GM23338 (cell line): ENCODE results near the gene NWD2. TPM values are rescaled to one million over a fixed set of nuclear protein-coding genes. Genes with fewer than 3 reads are reported as not detected.

Source experiments
- ATAC-seq: fragments of 200-7000 bp; cut with Tn5 transposase; 3 replicates; pipeline ENCODE4 v1.9.1; 2020
- DNase-seq: peaks from one replicate; pipeline ENCODE4 v3.0.0-alpha.2; 2015; ENCODE audit warnings: low spot score
- H2AFZ ChIP-seq: fragments of 200-600 bp; sonication (generic); 2 replicates; pipeline ENCODE4 v1.8.0; 2016; ENCODE audit warnings: antibody characterized with exemption, mild to moderate bottlenecking, moderate library complexity
- H3F3A ChIP-seq: fragments of 200-600 bp; sonication (generic); replicated peaks from 2 replicates; pipeline ENCODE4 v1.8.0; 2017; ENCODE audit warnings: antibody characterized with exemption, mixed run types, low read depth
- H3K27ac ChIP-seq: fragments of 200-600 bp; sonication (generic); 2 replicates; pipeline ENCODE4 v1.6.1; 2016; ENCODE audit warnings: low read depth
- H3K27me3 ChIP-seq: fragments of 200-600 bp; sonication (generic); 2 replicates; pipeline ENCODE4 v1.8.0; 2016; ENCODE audit warnings: mild to moderate bottlenecking, mixed run types, moderate library complexity; ENCODE audit not compliant: insufficient read depth
- H3K36me3 ChIP-seq: fragments of 200-600 bp; sonication (generic); 2 replicates; pipeline ENCODE4 v1.8.0; 2016; ENCODE audit warnings: mild to moderate bottlenecking; ENCODE audit not compliant: insufficient read depth
- H3K4me1 ChIP-seq: fragments of 200-600 bp; sonication (generic); 2 replicates; pipeline ENCODE4 v1.8.0; 2016; ENCODE audit warnings: mild to moderate bottlenecking, moderate library complexity; ENCODE audit not compliant: insufficient read depth
- H3K4me2 ChIP-seq: fragments of 200-600 bp; sonication (generic); 2 replicates; pipeline ENCODE4 v1.7.1; 2017; ENCODE audit warnings: mixed run types
- H3K4me3 ChIP-seq: fragments of 200-600 bp; sonication (generic); 2 replicates; pipeline ENCODE4 v1.6.1; 2016; ENCODE audit warnings: mixed run types
- H3K79me2 ChIP-seq: fragments of 200-600 bp; sonication (generic); replicated peaks from 2 replicates; pipeline ENCODE4 v1.8.0; 2017; ENCODE audit warnings: mild to moderate bottlenecking; ENCODE audit not compliant: insufficient read depth
- H3K9me2 ChIP-seq: fragments of 200-600 bp; sonication (generic); 2 replicates; pipeline ENCODE4 v1.8.0; 2017; ENCODE audit not compliant: insufficient read depth
- H4K20me1 ChIP-seq: fragments of 200-600 bp; sonication (generic); replicated peaks from 2 replicates; pipeline ENCODE4 v1.8.0; 2017; ENCODE audit warnings: mild to moderate bottlenecking; ENCODE audit not compliant: insufficient read depth
- H3K27ac Mint-ChIP-seq: 2 replicates; pipeline ENCODE4 v1.8.0; 2020; ENCODE audit warnings: inconsistent platforms, mild to moderate bottlenecking, moderate library complexity, mixed read lengths
- H3K27me3 Mint-ChIP-seq: 3 replicates; pipeline ENCODE4 v1.8.0; 2022; ENCODE audit warnings: low read depth, mild to moderate bottlenecking, moderate library complexity, mixed read lengths, inconsistent platforms; ENCODE audit not compliant: insufficient read depth, poor library complexity
- H3K36me3 Mint-ChIP-seq: 3 replicates; pipeline ENCODE4 v1.8.0; 2021; ENCODE audit warnings: low read depth, mild to moderate bottlenecking, inconsistent platforms, moderate library complexity, mixed read lengths
- H3K4me1 Mint-ChIP-seq: 3 replicates; pipeline ENCODE4 v1.8.0; 2020; ENCODE audit warnings: mild to moderate bottlenecking, inconsistent platforms, mixed read lengths
- H3K4me3 Mint-ChIP-seq: 3 replicates; pipeline ENCODE4 v1.8.0; 2021; ENCODE audit warnings: moderate library complexity, mild to moderate bottlenecking, inconsistent platforms, mixed read lengths
- H3K9me3 Mint-ChIP-seq: 3 replicates; pipeline ENCODE4 v1.8.0; 2020; ENCODE audit warnings: moderate library complexity, mild to moderate bottlenecking, inconsistent platforms, mixed read lengths
- CREB1 ChIP-seq: fragments of 250-450 bp; sonication (Bioruptor Pico); IDR thresholded peaks from 2 replicates; pipeline ENCODE4 v1.5.0; 2020; ENCODE audit warnings: low read depth, mild to moderate bottlenecking, moderate library complexity
- EZH2 ChIP-seq: fragments of 200-600 bp; sonication (generic); IDR thresholded peaks from one replicate; pipeline ENCODE4 v1.8.0; 2017; ENCODE audit warnings: antibody characterized with exemption, mild to moderate bottlenecking, low read depth; ENCODE audit not compliant: unreplicated experiment
- EZH2phosphoT487 ChIP-seq: fragments of 200-600 bp; sonication (generic); IDR thresholded peaks from one replicate; pipeline ENCODE4 v1.8.1; 2018; ENCODE audit warnings: antibody characterized with exemption; ENCODE audit not compliant: unreplicated experiment
- JUNB ChIP-seq: IDR thresholded peaks from one replicate; pipeline ENCODE4 v1.6.1; 2016; ENCODE audit warnings: antibody characterized with exemption; ENCODE audit not compliant: unreplicated experiment
- NANOG ChIP-seq: IDR thresholded peaks from 2 replicates; pipeline ENCODE4 v1.6.1; 2016; ENCODE audit warnings: antibody characterized with exemption, borderline replicate concordance
- POLR2AphosphoS5 ChIP-seq: IDR thresholded peaks from 2 replicates; pipeline ENCODE4 v1.6.1; 2016; ENCODE audit warnings: antibody characterized with exemption, low read depth
- REST ChIP-seq: IDR thresholded peaks from one replicate; pipeline ENCODE4 v1.6.1; 2018; ENCODE audit warnings: antibody characterized with exemption; ENCODE audit not compliant: unreplicated experiment
- STAT1 ChIP-seq: IDR thresholded peaks from one replicate; pipeline ENCODE4 v1.6.1; 2016; ENCODE audit warnings: antibody characterized with exemption; ENCODE audit not compliant: unreplicated experiment
- ZNF114 ChIP-seq: fragments of 250-450 bp; sonication (Bioruptor Pico); IDR thresholded peaks from 2 replicates; pipeline ENCODE4 v1.5.0; 2020; ENCODE audit warnings: mild to moderate bottlenecking, moderate library complexity
- ZNF331 ChIP-seq: fragments of 250-450 bp; sonication (Bioruptor Pico); IDR thresholded peaks from 2 replicates; pipeline ENCODE4 v1.5.0; 2020; ENCODE audit warnings: low read depth, mild to moderate bottlenecking, moderate library complexity
- ZNF462 ChIP-seq: fragments of 250-450 bp; sonication (Bioruptor Pico); IDR thresholded peaks from 2 replicates; pipeline ENCODE4 v1.5.0; 2020; ENCODE audit warnings: mild to moderate bottlenecking, moderate library complexity
- polyA plus RNA-seq: library from polyadenylated mRNA; unstranded; fragments of >200 nt; fragmentation: Nextera tagmentation; extraction: Ambion mirVana; gene quantifications from 2 replicates; pipeline ENCODE4 v1.2.1, GENCODE V29; 2016
- total RNA-seq: library from RNA; depleted of rRNA; stranded (reverse); fragments of >200 nt; shearing (Covaris generic); gene quantifications from 2 replicates; pipeline ENCODE4 v1.2.3, GENCODE V29; 2014
- TF ChIP-seq, protein P1 (sequence below): IDR thresholded peaks from 2 replicates; pipeline ENCODE4 v1.6.1; 2016; ENCODE audit warnings: antibody characterized with exemption
- TF ChIP-seq, protein P2 (sequence below), 2 experiments: fragments of 200-600 bp in 1 of 2; sonication (generic) in 1 of 2; conservative IDR thresholded peaks; 2 replicates each; pipeline versions ENCODE4 v1.5.1 to v1.6.1; 2016 to 2017; ENCODE audit warnings: antibody characterized with exemption in 2 of 2, low read depth in 2 of 2, mild to moderate bottlenecking in 2 of 2, moderate library complexity in 1 of 2

NWD2 gene
- total and polyA plus RNA-seq, 2 experiments from 2014 or later, result 0.07 TPM; not detected in 1

GRCh38 chr4:37425857-37426256 lies 181.3 kb downstream of the NWD2 start:
- no peak overlapping the region for H3K4me2 ChIP-seq
- H3K4me1 ChIP-seq, result no peaks in the 10 kb centered on the region
- ATAC-seq (no peak), DNase-seq (no peak)
- H3F3A ChIP-seq, result no peaks in the 10 kb centered on the region
- H2AFZ ChIP-seq, result no peak overlapping the region
- no peak overlapping the region for H3K27ac ChIP-seq
- H3K9me3 Mint-ChIP-seq, result no peaks in the 10 kb centered on the region; the same call in 2 of the 3 replicates
- H3K4me3 Mint-ChIP-seq, result no peak overlapping the region
- no peaks in the 10 kb centered on the region for H3K27me3 Mint-ChIP-seq
- no peaks in the 10 kb centered on the region for H3K27me3 ChIP-seq
- no peak overlapping the region for H3K4me3 ChIP-seq
- H3K36me3 ChIP-seq, result no peaks in the 10 kb centered on the region
- TF ChIP-seq POLR2AphosphoS5 (no peak), EZH2 (no peak), REST (no peak), STAT1 (no peak), NANOG (no peak), EZH2phosphoT487 (no peak), ZNF114 (CRISPR knock-in tag) (no peak), JUNB (no peak), ZNF331 (CRISPR knock-in tag) (no peak), ZNF462 (no peak), CREB1 (no peak)
- TF ChIP-seq, protein P1, sequence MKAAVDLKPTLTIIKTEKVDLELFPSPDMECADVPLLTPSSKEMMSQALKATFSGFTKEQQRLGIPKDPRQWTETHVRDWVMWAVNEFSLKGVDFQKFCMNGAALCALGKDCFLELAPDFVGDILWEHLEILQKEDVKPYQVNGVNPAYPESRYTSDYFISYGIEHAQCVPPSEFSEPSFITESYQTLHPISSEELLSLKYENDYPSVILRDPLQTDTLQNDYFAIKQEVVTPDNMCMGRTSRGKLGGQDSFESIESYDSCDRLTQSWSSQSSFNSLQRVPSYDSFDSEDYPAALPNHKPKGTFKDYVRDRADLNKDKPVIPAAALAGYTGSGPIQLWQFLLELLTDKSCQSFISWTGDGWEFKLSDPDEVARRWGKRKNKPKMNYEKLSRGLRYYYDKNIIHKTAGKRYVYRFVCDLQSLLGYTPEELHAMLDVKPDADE, result no peak
- TF ChIP-seq, protein P2, sequence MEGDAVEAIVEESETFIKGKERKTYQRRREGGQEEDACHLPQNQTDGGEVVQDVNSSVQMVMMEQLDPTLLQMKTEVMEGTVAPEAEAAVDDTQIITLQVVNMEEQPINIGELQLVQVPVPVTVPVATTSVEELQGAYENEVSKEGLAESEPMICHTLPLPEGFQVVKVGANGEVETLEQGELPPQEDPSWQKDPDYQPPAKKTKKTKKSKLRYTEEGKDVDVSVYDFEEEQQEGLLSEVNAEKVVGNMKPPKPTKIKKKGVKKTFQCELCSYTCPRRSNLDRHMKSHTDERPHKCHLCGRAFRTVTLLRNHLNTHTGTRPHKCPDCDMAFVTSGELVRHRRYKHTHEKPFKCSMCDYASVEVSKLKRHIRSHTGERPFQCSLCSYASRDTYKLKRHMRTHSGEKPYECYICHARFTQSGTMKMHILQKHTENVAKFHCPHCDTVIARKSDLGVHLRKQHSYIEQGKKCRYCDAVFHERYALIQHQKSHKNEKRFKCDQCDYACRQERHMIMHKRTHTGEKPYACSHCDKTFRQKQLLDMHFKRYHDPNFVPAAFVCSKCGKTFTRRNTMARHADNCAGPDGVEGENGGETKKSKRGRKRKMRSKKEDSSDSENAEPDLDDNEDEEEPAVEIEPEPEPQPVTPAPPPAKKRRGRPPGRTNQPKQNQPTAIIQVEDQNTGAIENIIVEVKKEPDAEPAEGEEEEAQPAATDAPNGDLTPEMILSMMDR (conservative IDR thresholded peaks at IDR 0.05; ENCODE audit: low read depth in 2 of 2), result no peak
- no peaks in the 10 kb centered on the region for H3K9me2 ChIP-seq
- H3K4me1 Mint-ChIP-seq, result peaks cover 3% of the 10 kb centered on the region; the same call in 2 of the 3 replicates
- no peak overlapping the region for H3K27ac Mint-ChIP-seq
- H4K20me1 ChIP-seq, result no peaks in the 10 kb centered on the region
- H3K79me2 ChIP-seq, result no peaks in the 10 kb centered on the region
- H3K36me3 Mint-ChIP-seq, result no peaks in the 10 kb centered on the region
